BLaER1 (cell line): ENCODE results near the gene COL4A6.
"Not testable (repeated sequence)": the region's sequence is repeated elsewhere in the genome, so short reads cannot be mapped to it uniquely, and the experiment has no call there.

Source experiments
- H3K27ac ChIP-seq: shearing (Covaris generic); formaldehyde crosslinking; 2 replicates; pipeline ENCODE4 v1.8.1; 2022
- H3K27me3 ChIP-seq: shearing (Covaris generic); formaldehyde crosslinking; 2 replicates; pipeline ENCODE4 v1.8.1; 2022
- H3K36me3 ChIP-seq: shearing (Covaris generic); formaldehyde crosslinking; 2 replicates; pipeline ENCODE4 v1.8.1; 2022
- H3K4me1 ChIP-seq: shearing (Covaris generic); formaldehyde crosslinking; 2 replicates; pipeline ENCODE4 v1.8.1; 2022
- H3K4me2 ChIP-seq: shearing (Covaris generic); formaldehyde crosslinking; 2 replicates; pipeline ENCODE4 v1.8.1; 2022
- H3K4me3 ChIP-seq: shearing (Covaris generic); formaldehyde crosslinking; 2 replicates; pipeline ENCODE4 v1.8.1; 2022
- H3K9ac ChIP-seq: shearing (Covaris generic); formaldehyde crosslinking; 2 replicates; pipeline ENCODE4 v1.8.1; 2022
- H3K9me3 ChIP-seq: shearing (Covaris generic); formaldehyde crosslinking; 2 replicates; pipeline ENCODE4 v1.8.1; 2022
- H4K20me1 ChIP-seq: shearing (Covaris generic); formaldehyde crosslinking; 2 replicates; pipeline ENCODE4 v1.8.1; 2022
- Cebpa-rat ChIP-seq: shearing (Covaris generic); IDR thresholded peaks from 2 replicates; pipeline ENCODE4 v1.8.1; 2022

The COL4A6 gene

GRCh38 chrX:108415891-108416290 lies 22.3 kb downstream of the COL4A6 start:
- H3K27me3 ChIP-seq, result peaks cover 77% of the 10 kb centered on the region
- no peaks in the 10 kb centered on the region for H3K36me3 ChIP-seq
- no peak overlapping the region for H3K9ac ChIP-seq
- H4K20me1 ChIP-seq, result peaks cover 5% of the 10 kb centered on the region; the same call in 1 of the 2 replicates
- no peak overlapping the region for H3K4me2 ChIP-seq
- H3K4me1 ChIP-seq, result no peaks in the 10 kb centered on the region
- no peak overlapping the region for H3K27ac ChIP-seq
- no peaks in the 10 kb centered on the region for H3K9me3 ChIP-seq
- TF ChIP-seq Cebpa-rat, result no peak
- H3K4me3 ChIP-seq, result no peak overlapping the region

GRCh38 chrX:108415146-108415545 lies 23.1 kb downstream of the COL4A6 start:
- Histone ChIP-seq H3K4me1 (no peaks in the 10 kb centered on the region), H3K27me3 (peaks cover 77% of the 10 kb centered on the region), H3K4me3 (no peak overlapping the region), H3K9me3 (no peaks in the 10 kb centered on the region), H3K9ac (no peak overlapping the region), H4K20me1 (no peaks in the 10 kb centered on the region), H3K36me3 (no peaks in the 10 kb centered on the region), H3K27ac (no peak overlapping the region), H3K4me2 (no peak overlapping the region)
- no peak for TF ChIP-seq Cebpa-rat

GRCh38 chrX:108412783-108413182 lies 25.4 kb downstream of the COL4A6 start:
- H3K9me3 ChIP-seq, result no peaks in the 10 kb centered on the region
- TF ChIP-seq Cebpa-rat, result no peak
- H3K4me1 ChIP-seq, result no peaks in the 10 kb centered on the region
- H4K20me1 ChIP-seq, result no peaks in the 10 kb centered on the region
- H3K9ac ChIP-seq, result no peak overlapping the region
- H3K4me3 ChIP-seq, result no peak overlapping the region
- no peak overlapping the region for H3K4me2 ChIP-seq
- H3K27me3 ChIP-seq, result peaks cover 81% of the 10 kb centered on the region
- H3K36me3 ChIP-seq, result no peaks in the 10 kb centered on the region
- no peak overlapping the region for H3K27ac ChIP-seq

GRCh38 chrX:108399418-108400165 lies 38.6 kb downstream of the COL4A6 start:
- no peaks in the 10 kb centered on the region; the same call in 1 of the 2 replicates for H4K20me1 ChIP-seq
- peaks cover 75% of the 10 kb centered on the region for H3K27me3 ChIP-seq
- no peak overlapping the region for H3K4me2 ChIP-seq
- no peaks in the 10 kb centered on the region for H3K36me3 ChIP-seq
- no peaks in the 10 kb centered on the region for H3K4me1 ChIP-seq
- no peak for TF ChIP-seq Cebpa-rat
- H3K9me3 ChIP-seq, result no peaks in the 10 kb centered on the region
- H3K27ac ChIP-seq, result no peak overlapping the region
- no peak overlapping the region for H3K4me3 ChIP-seq
- no peak overlapping the region for H3K9ac ChIP-seq

- no peak overlapping the region for H3K9ac ChIP-seq
- H3K36me3 ChIP-seq, result no peaks in the 10 kb centered on the region
- peaks cover 57% of the 10 kb centered on the region for H3K27me3 ChIP-seq
- no peak overlapping the region for H3K27ac ChIP-seq
- H3K4me1 ChIP-seq, result no peaks in the 10 kb centered on the region
- H3K4me3 ChIP-seq, result no peak overlapping the region
- H3K4me2 ChIP-seq, result no peak overlapping the region
- TF ChIP-seq Cebpa-rat, result no peak
- H4K20me1 ChIP-seq, result no peaks in the 10 kb centered on the region; the same call in 1 of the 2 replicates
- no peaks in the 10 kb centered on the region for H3K9me3 ChIP-seq
Observed at GRCh38 chrX:108397627-108398391, 40.4 kb downstream of the COL4A6 start.

GRCh38 chrX:108396986-108397385 lies 41.2 kb downstream of the COL4A6 start:
- H3K9ac ChIP-seq, result no peak overlapping the region
- no peaks in the 10 kb centered on the region for H3K36me3 ChIP-seq
- H3K27ac ChIP-seq, result no peak overlapping the region
- no peak overlapping the region for H3K4me2 ChIP-seq
- no peaks in the 10 kb centered on the region for H3K4me1 ChIP-seq
- no peak for TF ChIP-seq Cebpa-rat
- H3K9me3 ChIP-seq, result no peaks in the 10 kb centered on the region
- no peaks in the 10 kb centered on the region; the same call in 1 of the 2 replicates for H4K20me1 ChIP-seq
- H3K27me3 ChIP-seq, result peaks cover 55% of the 10 kb centered on the region
- no peak overlapping the region for H3K4me3 ChIP-seq

- Histone ChIP-seq H4K20me1 (no peaks in the 10 kb centered on the region; the same call in 1 of the 2 replicates), H3K9me3 (peaks cover 4% of the 10 kb centered on the region; the same call in 1 of the 2 replicates), H3K4me2 (no peak overlapping the region), H3K4me1 (no peaks in the 10 kb centered on the region), H3K4me3 (no peak overlapping the region), H3K9ac (no peak overlapping the region), H3K36me3 (no peaks in the 10 kb centered on the region), H3K27me3 (peaks cover 57% of the 10 kb centered on the region), H3K27ac (no peak overlapping the region)
- TF ChIP-seq Cebpa-rat, result no peak
Observed at GRCh38 chrX:108396188-108396891, 41.9 kb downstream of the COL4A6 start.

- Histone ChIP-seq H3K9me3 (peaks cover 10% of the 10 kb centered on the region), H3K27me3 (peaks cover 41% of the 10 kb centered on the region)
- H3K36me3 ChIP-seq, H3K9ac ChIP-seq, H3K4me3 ChIP-seq, H3K4me1 ChIP-seq, H3K4me2 ChIP-seq, H3K27ac ChIP-seq, H4K20me1 ChIP-seq: not testable (repeated sequence)
Observed at GRCh38 chrX:108390976-108391717, 47.1 kb downstream of the COL4A6 start.

- Histone ChIP-seq H3K4me2 (no peak overlapping the region), H4K20me1 (no peaks in the 10 kb centered on the region), H3K4me3 (no peak overlapping the region), H3K9me3 (peaks cover 6% of the 10 kb centered on the region; the same call in 1 of the 2 replicates), H3K27ac (no peak overlapping the region), H3K27me3 (peaks cover 40% of the 10 kb centered on the region), H3K4me1 (no peaks in the 10 kb centered on the region), H3K36me3 (no peaks in the 10 kb centered on the region), H3K9ac (no peak overlapping the region)
- no peak for TF ChIP-seq Cebpa-rat
Observed at GRCh38 chrX:108384783-108385182, 53.4 kb downstream of the COL4A6 start.
